Stimulated activated CD4-positive, alpha-beta T cell treated with anti-CD3 and anti-CD28 coated beads, Interleukin-12 subunit alpha, Interleukin-12 subunit beta, amount 100 ng/mL, for 24 hours (primary cell): ENCODE results near the gene CRTAC1.

Source experiments
- DNase-seq, 2 experiments: peaks; one replicate each; pipeline ENCODE4 v3.0.0-alpha.2; 2020; ENCODE audit warnings: low read depth in 2 of 2

CRTAC1 gene

DNA sequence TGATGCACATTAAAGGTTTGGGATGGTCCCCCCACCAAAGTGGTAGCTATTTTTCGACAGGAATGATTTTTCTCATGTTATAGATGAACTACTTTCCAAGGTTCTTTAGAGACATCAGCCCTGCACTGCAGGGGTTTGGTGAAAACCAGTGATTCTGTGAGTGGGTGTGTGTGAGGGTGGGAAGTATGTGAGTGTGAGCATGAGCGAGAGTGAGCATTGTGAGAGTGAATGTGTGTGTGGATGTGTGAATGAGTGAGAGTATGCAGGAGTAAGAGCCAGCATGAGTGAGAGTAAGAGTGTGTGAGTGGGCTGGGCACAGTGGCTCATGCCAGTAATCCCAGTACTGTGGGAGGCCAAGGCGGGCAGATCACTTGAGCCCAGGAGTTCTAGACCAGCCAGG is 105.7 kb downstream of the CRTAC1 start:
- no peak for DNase-seq

DNA sequence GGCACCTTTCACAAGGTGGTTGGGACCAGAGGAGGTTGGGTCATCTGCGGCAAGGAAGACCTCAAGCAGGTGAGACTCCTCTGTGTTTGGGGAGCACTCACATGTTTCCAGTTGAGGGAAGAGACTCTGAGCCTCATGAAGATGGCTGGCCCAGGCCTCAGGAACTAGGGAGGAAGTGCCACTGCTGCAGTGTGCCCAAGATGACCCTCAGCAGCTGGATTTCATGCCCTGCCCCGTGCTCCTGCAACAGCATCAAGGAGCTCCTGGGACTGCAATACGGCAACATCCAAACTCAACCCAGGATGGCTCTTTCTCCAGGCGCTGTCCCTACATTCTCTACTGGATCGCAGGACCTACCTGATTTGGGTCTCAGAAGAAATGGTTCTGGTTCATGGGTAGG is 106.9 kb downstream of the CRTAC1 start:
- DNase-seq, result no peak

DNA sequence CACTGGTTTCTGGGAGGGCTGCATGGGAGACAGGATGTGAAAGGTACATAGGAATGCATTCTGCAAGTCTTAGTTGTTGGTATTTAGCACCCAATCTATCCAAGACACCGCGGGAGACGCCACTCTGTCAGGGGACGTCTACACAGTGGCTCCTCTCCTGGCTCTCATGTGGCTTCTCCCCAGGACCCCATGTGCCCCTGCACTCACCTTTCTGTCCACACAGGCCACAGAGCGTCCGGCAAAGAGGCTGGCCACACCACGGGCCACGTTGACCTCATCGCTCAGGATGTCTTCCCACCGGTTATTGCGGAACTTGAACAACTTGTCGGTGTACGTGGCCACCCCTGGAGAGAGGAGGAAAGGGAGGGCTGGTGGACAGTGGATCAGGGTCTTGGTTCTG is 107.4 kb downstream of the CRTAC1 start:
- DNase-seq, result no peak

DNA sequence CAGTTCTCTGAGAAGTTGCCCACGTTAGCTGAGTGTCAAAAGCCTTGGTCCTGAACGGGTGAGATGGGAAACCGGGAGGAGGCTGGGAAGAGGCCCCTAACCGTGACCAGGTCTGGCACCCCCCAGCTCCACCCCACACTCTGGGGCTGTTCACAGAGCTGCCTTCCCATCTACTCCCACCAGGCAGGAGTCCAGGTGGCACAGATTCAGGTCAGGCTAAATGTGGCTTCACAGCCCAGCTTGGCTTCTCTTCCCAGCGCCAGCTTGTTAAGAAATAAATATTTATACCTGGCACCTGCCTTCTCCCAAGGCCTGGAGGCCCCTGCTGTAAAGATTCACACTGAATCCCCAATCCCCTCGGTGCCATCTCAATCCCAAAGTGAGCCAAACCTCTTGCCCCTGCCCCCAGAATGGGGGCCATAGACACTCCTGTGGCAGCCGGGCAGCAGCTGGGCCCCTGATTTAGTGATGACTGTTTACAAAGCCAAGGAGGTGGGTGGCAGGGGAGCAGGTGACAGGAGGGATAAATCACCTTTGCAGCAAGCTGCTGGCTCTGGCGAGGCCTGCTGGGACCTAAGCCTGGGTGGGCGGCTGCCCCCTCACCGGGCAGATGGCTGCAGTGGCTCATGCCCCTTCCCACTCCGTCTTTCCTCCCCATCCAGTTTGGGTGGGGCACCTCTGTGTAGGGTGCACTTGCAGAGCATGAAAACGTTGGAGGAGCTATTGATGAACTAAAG is 108.2 kb downstream of the CRTAC1 start:
- no peak for DNase-seq

GRCh38 chr10:97921581-97922021 is 108.8 kb downstream of the CRTAC1 start:
- no peak for DNase-seq

DNA sequence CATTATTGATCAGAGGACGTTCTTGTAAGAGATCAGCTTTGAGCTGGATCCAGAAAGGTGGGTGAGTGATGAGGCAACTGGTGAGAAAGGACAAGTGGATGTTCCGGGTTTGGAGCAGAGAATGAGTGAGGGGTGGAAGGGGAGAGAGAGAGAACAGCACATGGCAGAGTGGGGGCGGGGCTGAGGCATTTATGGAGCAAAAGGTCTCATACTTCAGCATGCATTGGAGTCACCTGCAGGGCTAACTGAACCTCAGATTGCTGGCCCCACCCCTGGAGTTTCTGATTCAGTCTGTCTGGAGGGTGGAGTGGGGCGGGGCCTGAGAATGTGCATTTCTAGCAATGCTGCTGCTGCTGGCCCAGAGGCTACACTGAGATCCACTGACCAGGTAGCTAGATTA is 109.6 kb downstream of the CRTAC1 start:
- no peak for DNase-seq

DNA sequence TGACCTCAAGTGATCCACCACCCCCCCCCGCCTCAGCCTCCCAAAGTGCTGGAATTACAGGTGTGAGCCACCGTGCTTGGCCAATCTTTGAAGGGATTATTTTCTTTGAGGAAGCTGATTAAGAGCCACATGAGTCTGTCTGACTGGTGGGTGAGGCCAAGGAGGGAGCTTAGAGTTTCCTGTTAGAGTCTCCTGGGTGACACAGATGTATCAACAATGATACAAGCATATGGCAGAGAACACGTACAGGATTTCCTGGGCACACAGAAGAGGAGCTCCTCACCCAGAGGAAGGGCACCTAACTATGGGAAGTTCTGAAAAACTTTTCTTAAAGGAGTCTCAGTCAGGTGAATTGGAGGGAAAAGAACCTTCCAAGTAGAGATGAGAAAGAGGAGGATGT is 111.4 kb downstream of the CRTAC1 start:
- DNase-seq, result no peak

DNA sequence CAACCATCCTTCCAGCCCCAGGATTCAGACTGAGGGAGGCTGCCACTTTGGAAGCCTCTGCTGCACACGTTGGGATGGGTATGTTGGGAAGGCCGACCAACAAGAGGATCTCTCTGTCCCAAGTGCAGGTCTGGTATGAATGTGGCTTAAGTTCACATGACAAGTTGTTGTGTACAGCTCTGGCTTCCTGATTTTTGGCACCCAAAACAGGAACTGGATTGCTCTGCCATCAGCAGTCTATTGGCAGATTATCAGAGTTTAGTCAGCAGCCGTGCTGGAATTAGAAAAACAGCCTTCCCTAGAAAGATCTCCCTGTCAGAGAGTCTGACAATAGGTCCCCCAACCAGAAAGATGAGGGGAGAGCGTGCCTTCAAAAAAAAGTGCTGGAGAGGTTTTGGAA is 113.8 kb downstream of the CRTAC1 start:
- DNase-seq, result no peak

DNA sequence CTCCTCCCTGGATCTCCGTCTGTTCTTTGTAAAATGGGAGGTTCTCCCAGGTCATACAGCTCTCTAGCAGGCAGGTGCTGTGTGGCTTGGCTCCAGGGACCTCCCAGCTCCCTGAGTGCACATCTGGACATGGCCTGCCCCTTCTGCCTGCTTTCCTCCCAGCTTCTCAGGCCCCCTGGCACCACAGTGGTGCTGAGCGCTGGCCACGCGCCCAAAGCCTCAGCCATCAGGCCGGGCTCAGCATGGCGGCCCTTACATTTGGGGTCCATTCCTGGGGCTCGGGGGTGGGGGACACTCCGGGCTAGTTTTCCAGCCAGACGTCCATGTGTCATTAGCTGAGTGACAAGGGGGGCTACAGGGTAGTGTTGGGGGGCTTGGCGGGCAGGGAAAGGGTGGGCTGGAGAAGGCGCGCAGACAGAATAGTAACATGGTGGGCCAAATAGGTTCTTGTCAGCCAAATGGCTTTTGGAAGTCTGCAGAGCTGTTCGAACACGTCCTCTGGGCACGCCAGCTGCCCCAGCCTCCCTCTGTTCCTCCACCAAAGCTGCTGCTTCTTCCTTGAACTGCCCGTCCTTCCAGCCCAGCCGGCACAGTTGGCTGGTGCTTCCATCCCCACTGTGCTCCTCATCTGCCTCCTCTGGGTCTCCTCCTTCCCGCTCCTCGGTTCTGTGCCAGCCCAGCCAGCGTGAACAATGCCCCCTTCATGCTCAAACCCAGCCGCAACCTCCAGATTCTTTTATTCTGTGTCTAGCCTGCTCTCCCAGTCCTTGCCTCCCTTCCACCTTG is 114.9 kb downstream of the CRTAC1 start:
- no peak for DNase-seq

DNA sequence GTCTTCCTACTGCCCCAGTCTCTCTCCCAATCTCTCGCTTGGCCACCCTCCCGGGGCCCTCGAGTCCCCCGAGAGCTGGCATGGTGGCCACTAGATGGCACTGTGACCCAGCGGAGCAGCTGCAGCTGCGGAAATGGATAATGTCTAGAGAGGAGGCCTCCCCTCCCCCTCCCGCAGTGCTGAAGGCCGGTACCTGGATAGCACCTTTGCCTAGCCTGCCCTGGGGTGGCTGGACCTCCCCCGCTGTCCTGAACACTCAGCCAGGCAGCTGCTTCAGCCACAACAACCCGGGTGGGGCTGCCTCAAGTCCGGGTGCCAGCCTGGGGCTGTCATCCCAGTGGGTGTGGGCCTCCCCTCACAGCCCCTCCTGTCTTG is 115.6 kb downstream of the CRTAC1 start:
- DNase-seq, result peak; percentile 53 to 78

DNA sequence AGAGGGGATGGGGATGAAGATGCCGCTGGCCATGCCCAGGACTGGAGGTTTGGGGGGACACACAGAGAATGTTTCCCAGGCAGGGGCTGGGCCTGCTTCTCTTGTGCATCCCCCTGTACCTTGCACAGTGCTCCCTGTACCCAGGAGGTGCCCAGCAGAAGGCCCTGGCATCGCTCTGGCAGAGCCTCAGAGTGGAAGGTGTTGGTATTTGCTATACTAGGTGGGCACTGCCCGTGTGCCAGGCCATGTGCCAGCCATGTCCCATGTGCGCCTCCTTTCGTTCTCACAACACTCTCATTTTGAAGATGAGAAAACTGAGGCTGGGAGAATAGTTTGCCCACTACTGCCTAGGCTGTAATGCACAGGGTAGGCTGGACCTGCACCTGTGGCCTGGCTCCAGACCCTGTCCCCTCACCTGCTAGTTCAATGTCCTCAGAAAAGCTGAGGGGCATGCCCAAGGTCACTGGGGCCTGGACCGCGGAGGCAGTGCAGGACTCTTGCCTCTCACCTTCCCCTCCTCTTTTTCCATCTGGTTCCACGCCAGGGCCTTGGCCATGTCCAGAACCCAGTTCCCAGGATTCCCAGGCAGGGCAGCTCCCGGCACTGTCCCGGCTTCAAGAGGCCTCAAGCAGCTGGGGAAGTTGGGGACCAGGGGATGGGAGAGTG is 116.1 kb downstream of the CRTAC1 start:
- no peak for DNase-seq

DNA sequence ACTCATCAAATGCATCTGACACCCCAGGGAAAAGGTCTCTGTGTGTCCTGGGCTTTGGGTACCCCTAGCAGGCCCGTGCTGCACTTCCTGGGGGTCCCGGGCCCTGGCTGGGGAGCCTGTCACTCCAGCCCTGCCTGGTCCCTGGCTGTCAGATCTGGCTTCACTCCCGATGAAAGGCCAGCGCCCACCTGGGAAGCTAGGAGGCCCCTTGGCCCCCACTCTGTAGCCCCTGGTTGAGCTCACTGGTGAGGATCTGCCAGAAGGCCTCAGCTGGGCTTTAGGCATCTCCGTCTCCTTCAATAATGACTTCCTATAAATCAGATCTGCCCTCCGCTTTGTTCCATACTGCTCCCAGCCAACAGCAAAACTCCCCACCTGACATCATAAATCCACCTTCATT is 116.8 kb downstream of the CRTAC1 start:
- DNase-seq, result no peak

- no peak for DNase-seq
Measured at GRCh38 chr10:97913193-97913592, 117.2 kb downstream of the CRTAC1 start.

DNA sequence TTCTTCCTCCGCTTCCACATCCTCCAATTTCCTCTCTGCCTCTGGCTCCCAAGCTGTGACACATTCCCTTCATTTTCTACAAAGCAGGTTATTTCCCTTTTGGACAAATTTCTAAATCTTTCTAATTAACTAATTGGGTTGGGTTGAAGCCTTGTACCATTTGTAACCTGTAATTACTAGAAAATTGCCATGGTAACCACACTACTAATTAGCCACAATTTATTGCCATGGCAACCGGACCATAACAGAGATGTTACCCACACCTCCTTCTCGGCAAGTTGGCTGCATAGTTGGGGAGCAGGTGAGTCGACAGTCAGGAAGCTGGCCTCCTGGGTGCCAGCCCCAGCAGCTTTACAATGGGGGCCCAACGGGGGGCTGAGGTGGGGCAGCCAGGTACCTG is 119.2 kb downstream of the CRTAC1 start:
- DNase-seq, result no peak

- DNase-seq, result no peak
Measured at GRCh38 chr10:97910661-97911060, 119.8 kb downstream of the CRTAC1 start.

DNA sequence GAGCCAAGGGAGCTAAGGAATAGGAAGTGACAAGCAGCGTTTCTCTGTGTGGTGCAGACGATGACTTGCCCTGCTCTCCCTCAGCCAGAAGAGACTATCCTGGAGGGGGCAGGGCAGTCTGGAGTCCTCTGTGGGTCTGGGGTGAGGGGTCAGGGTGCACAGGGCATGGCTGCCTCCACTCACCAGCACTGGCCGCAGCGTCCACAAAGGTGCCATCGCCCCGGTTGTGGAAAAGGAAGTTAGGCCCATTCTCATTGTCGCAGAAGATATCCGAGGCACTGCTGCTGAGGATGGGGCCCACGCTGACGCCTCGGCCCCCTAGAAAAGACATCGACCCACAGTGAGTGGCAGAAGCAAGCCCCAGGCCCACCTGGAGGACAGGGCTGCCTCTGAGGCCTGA is 122.6 kb downstream of the CRTAC1 start:
- DNase-seq, result no peak

DNA sequence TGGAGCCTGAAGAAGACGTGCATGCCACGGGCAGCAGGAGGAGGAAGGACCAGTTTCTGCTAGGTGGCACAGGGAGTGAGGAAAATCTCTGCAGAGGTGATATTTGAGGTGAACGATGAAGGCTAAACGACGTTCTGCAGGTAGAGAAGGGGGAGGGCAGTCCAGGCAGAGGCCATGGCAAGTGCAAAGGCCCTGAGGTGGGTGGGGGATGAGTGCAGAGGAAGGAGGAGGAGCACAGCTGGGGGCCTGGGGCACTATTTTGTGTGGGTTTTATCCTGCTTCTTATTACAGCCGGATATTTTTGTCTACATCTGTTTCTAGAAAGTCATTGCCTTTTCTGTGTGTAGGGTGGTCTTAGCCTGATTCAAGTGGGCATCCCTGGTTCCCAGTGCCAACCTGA is 123.2 kb downstream of the CRTAC1 start:
- no peak for DNase-seq

GRCh38 chr10:97905276-97905675 is 125.1 kb downstream of the CRTAC1 start:
- no peak for DNase-seq

- DNase-seq, result no peak
Measured at GRCh38 chr10:97904576-97904975, 125.8 kb downstream of the CRTAC1 start.

DNA sequence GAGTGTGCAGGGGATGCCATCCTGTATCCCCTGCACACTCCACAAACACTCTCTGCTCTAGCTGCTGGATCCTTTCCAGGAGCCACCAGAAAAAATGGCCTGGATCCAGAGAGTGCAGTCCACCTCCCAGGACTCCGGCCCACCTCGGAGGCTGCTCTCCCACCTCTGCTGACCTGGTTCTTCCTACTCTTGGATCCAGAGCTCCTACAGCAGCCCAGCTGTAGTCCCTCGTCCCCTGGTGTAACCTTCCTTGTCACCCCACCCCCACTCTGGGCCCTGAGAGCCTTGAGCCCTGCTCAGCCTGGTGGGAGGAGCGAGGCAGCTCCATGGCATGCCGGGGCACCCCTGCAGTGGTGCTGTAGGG is 126.4 kb downstream of the CRTAC1 start:
- DNase-seq, result no peak

GRCh38 chr10:97903128-97904017 is 127.0 kb downstream of the CRTAC1 start:
- no peak for DNase-seq

DNA sequence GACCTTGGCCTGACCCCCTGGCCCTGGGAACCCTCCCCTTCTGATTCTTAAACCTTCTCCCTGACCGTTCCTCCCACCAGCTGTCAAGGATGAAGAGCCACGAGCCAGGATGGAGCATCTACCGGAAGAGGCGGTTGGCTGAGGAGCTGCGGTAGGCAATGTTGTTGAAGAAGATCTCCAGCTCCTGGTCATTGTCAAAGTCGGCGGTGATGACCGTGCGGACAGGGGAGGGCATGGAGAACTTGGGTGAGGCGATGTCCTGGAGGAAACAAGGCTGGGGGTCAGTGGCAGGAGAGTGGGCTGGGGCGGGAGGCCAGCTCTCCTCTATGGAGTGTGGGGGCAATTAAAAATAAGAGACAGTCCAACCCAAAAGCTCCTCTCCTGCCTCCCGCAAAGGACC is 129.0 kb downstream of the CRTAC1 start:
- DNase-seq, result no peak
